Stimulated activated CD4-positive, alpha-beta T cell treated with anti-CD3 and anti-CD28 coated beads, Interleukin-1b, Interleukin-23, amount 100 ng/mL, for 24 hours (primary cell): Measurements from ENCODE around the gene TPRA1.

Source experiments
- DNase-seq, 4 experiments: peaks; one replicate each; pipeline ENCODE4 v3.0.0-alpha.2; 2020; ENCODE audit warnings: low read depth in 4 of 4, low spot score in 1 of 4

Gene TPRA1

DNA sequence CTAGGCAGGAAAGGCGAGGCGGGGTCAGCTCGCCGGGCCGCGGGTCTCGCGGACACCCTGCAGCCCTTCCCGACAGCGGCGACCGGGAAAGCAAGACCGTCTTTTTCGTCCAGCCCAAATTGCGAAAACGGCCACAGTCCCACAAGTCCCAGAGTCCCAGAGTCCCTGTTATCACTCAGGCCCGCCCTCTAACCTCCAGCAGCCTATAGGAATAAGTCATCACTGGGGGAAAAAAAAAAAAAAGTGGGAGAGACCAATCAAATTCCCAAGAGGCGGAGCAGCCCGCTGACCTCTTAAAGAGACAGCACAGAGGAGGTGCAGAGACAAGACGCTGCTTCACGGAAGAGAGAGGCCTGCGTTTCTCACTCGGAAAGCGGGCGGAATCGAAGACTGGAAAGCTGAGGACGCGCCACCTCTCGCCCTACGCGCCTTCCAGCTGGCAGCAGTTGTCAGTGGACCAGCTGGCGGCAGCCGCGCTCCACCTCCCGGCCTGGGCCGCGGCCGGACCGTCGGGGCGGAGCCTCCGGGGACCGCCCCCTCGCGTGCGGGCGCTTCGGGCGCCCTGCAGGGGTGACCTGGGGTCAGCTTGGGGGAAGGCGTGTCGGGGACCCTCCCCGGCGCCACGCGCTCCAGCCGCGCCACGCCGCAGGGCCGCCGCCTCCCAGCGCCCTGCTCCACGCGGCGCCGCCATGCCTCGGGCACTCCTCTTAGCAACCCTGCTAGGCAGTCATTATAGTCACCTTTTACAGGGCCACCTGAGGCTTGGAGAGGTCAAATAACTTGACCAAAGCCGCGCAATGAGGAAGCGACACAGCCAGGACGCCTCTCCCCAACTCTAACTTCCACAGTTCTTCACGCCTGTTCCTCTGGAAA lies at the start of gene TPRA1:
Gene TPRA1, minus strand, starts transcription at position 141 of the 873 bp plus-strand sequence. CDS start 10,587 bp downstream, outside the sequence.
- DNase-seq: peak; percentile 38 to 73 (median 62)

DNA sequence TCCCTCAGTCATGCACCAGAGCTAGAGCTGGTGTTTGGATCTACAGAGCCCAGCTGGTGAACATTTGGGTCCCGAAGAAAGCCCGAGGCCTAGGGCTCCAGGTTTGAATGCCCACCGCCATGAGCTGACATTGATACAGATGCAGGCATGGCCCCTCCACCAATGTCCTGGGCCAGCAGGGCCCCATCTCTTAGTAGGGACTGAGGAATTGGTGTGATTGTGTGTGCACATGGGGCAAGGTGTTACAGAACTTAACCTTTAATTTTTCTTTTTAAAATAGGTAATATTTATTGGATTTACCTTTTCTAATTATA lies 49.5 kb upstream of the TPRA1 start:
- no peak for DNase-seq

DNA sequence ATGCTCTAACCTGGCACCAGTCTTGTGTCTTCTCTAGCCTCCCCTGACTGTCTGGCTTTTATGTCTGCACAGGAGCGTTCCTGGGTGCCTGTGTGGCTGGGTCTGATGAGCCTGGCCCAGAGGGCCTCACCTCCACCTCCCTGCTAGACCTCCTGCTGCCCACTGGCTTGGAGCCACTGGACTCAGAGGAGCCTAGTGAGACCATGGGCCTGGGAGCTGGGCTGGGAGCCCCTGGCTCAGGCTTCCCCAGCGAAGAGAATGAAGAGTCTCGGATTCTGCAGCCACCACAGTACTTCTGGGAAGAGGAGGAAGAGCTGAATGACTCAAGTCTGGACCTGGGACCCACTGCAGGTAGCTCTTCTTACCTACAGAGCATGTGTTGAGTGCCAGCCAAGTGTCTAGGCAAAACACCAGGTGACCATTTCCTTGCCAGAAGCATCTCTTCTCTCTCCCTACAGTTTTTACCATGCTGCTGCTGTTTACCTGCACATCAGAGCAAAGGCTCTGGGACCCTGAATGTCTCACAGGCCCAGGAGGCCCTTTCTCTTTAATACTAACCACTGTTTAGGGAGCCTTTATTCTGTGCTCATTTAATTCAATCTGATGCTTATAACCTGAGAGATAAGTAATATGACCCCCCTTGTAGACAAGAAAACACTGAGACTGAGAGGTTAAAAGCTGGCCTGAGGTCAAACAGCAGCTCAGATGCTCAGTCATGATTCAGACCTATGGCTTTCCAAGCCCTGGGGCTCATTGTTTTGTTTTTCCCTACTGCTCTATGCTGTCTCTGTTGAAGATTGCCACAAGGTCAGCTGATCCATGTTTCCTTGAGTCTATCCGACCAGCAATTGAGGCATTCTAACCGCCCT lies 48.9 kb upstream of the TPRA1 start:
- DNase-seq: no peak

DNA sequence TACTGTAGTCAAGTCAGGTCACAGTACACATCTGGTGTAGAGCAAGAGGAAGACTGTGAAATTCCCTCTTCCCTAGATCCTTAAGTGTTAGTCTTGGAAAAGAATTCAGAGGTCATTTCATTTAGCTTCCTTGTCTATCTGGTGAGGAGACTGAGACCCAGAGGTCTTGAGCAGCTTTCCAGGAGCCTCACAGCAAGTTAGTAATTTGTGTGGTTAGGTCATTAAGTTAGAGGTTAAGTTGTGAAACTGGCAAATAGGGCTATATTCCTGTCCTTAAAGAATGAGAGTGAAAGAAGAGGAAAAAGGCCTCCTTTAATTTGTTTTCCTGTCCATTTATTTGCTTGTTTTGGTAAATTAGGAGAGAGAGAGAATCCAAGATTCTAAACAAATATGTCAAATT lies 47.4 kb upstream of the TPRA1 start:
- DNase-seq: no peak

DNA sequence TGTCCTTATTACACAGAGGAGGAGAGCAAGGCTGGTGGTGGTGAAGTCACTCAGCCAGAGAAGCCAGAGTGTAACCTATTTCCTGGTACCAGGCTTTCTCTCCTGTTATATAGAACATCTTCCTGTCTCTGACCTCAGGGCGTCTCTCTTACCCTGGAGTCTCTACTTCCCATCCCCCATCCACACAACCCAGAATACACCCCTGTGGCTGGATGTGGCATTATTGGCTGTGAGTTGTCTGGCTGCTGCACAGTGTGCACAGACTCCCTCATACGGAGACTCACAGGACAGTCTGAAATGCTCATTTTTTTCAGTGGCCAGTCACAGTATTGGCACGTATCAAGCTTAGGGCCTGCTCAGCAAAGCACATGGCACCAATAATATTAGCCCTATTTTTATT lies 47.0 kb upstream of the TPRA1 start:
- DNase-seq: no peak

DNA sequence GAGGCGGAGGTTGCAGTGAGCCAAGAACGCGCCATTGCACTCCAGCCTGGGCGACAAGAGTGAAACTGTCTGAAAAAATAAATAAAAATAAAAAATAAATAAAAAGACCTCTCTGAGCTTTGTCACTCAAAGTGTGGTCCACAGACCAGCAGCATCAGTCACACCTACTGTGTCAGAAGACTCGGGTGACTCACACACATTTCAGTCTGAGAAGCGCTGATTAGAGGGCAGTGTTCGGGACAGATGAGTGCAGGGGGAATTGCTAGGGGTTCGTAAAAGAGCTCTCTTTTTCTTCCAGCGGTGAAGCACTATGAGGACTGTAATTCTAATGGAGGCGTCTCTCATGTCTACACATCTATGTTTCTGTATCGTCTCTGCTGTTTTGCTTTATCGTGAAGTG lies 44.1 kb upstream of the TPRA1 start:
- DNase-seq: no peak

DNA sequence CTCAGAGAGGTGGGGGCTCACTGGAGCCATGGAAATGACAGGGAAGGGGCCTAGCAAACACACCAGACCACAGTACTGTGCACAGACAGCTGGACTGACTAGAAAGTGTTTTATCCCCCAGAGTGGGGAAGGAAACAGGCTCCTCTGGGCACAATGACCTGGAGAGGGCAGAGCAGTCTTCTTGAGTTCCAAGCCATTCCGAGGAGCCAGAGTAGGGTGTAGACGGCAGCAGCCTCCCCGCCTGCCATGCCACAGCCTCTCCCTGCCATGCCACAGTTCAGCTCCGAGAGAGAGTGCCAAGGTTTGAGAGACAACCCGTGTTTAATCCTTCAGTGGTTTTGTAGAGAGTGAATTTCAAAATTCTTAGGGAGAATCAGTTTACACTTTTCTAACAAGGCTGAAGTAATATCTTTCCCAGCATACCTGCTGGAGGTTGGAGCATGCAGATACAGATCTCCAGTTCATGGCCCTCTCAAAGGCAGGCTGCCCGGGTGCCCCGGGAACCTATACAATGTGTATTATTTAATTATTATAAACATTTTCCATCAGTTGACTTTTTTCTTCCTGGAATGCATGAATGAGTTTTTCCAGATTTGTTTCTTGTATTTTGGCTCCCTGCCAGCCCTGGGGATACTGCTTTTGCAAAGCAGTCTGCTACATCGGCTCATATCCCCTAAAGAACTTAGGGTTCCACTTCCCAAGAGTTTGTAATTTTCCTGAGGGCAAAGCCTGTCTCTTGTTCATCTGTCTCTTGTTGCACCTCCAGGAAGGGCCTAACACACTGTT lies 41.7 kb upstream of the TPRA1 start:
- DNase-seq: no peak

DNA sequence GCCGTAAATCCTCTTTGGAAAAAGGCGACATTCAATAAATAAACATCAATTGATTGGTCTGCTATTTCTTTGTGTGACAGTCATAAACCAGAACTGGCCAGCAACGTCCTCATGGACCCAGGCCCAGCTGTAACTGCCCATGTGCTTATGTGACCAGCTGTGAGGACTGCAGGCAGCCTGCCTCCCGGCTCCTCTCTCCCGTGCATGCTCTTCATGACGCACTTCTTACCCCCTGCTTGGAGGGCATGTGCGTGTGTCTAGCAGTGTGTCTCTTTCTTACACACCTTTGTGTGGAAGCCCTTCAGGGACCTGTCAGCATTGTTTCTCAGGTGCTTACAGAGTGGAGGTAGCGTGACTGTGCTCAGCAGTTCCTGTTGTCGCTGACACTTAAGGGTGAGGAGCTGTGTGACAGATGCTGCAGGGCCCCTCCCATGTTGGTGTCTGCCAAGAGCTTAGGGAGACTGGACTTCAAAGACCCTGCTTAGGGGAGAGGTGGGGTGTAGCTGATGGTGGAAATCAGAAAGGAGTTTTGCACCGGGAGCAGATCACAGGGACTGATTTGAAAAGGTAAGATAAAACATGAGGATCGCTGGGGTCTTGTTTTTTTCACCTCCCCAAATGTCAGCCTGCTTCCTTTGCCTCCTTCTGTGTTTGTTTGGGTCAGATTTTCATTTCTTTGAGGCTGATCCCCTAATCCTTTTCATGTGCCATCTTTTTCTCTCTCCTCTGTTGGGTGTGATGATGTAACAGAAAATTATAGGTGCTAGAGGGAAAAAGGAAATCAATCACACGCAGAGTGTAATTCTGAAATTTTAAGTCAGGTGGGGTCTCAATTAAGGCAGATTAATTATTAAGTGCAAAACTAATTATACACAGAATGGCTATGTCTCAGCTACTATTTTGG lies 40.5 kb upstream of the TPRA1 start:
- DNase-seq: no peak

DNA sequence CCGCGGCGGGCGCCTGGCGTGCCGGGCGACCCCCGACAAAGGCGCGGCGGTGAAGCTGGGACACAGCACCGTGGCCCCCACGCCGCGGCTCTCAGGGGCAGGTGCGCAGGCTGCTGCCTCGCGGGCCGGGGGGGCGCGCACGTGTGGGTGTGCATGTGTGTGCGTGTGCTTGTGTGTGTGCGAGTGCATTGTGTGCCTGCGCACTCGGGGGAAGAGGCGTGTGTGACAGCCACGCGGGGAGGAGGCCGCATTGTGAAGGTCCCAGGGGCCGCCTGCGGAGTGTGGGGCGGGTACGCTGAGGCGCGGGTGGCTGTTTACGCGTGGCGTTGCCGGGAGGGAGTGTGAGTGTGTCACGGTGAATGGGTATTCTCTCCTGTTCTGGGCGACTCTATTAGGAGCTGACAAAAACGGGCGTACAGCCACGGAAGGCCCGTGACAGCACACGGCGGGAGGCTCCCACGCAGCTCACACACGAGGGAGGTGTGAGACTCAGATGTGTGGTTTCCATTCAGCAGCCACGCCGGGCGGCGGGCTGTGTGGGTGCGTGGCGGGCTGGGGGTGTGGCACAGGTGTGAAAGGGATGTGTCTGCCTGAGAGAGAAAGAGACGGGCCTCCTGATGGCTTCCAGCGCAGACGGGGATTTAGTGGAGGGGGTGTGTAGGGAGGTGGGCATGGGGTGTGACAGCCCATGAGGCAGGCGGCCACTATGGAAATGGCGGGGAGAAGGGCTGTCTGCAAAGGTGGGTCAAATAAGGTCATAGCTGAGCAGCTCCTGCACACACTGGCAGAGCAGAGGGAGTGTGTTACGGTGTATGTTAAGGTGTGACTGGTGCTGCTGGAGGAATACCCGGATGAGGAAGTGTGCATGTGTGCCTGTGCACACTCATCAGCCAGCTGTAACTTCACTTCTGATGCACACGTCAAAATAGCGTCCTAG lies 39.2 kb upstream of the TPRA1 start:
- peak in 2 of 4 experiments; percentile 13 to 23 for DNase-seq

DNA sequence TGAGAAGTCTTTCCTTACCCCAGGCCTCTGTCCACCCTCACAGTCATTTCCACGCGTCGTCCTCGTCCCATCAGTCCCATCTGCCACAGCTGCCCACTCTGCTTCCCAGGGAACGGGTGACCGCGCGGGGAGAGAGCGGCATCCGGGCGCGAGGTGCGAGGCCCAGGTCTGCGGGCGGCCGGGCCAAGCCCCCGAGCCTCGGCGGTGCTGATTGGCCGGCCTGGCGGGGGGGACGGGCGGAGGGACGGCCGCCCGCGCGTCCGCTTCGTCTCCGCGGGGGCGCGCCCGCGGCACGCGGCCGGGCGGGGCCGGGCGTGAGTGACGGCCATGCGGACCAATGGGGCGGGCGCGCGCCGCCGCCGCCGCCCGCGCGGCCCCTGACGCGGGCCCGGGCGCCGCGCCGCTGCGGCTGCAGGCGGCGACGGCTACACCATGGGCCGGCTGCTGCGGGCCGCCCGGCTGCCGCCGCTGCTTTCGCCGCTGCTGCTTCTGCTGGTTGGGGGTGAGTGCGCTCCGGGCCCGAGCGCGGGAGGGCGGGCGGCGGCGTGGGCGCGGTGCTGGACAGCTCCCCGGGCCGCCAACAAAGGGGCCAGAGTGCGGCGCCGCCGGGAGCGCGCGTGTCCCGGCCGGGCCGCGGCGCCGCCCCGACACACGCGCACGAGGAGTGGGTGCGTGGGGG lies 38.4 kb upstream of the TPRA1 start, which contains the start of gene PODXL2:
Gene PODXL2, plus strand, starts transcription at position 398 of the 679 bp plus-strand sequence. Its CDS starts 35 bp downstream, at position 433.
- no peak for DNase-seq

DNA sequence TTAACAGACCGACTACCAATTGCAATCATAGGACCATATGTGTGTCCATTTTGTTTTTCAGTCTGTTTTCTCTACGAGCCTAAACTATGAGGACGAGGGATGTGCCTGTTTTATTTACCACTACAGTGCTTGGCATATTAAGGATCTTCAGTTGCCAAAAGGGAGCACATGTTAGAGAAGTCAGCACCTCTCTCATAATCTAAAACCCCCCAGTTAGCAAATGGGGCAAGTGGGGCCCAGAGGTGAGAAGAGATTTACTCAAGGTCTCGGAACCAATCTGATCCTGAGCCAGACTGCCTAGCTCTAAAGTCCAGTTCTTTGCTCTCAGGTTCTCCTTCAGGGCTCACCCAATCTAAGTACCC lies 37.9 kb upstream of the TPRA1 start:
- DNase-seq: no peak

DNA sequence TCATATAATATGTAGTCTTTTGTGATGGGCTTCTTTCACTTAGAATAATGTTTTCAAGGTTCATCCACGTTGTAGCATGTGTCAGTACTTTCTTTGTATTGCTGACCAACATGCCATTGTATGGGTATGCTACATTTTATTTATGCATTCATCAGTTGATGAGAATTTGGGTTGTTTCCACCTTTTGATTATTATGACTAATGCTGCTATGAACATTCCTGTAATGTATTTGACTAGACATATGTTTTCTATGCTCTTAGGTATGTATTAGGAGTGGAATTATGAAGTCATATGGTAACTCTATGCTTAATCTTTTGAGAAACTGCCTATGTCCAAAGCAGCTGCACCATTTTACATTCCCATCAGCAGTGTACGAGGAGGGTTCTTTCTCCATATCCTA lies 35.3 kb upstream of the TPRA1 start:
- no peak for DNase-seq

DNA sequence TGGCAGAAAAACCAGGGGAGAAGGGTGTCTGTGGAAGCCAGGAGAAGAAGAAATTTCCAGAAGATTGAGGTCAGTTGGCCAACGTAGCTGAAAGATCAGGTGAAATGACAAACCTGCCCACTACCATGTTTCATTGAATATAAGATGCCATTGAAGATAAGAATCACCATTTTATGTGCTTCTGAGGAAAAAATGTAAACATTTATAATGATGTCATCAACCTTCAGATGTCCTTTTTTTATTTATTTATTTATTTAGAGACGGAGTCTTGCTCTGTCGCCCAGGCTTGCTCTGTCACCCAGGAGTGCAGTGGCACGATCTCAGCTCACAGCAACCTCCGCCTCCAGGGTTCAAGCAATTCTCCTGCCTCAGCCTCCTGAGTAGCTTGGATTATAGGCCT lies 33.5 kb upstream of the TPRA1 start:
- DNase-seq: no peak

DNA sequence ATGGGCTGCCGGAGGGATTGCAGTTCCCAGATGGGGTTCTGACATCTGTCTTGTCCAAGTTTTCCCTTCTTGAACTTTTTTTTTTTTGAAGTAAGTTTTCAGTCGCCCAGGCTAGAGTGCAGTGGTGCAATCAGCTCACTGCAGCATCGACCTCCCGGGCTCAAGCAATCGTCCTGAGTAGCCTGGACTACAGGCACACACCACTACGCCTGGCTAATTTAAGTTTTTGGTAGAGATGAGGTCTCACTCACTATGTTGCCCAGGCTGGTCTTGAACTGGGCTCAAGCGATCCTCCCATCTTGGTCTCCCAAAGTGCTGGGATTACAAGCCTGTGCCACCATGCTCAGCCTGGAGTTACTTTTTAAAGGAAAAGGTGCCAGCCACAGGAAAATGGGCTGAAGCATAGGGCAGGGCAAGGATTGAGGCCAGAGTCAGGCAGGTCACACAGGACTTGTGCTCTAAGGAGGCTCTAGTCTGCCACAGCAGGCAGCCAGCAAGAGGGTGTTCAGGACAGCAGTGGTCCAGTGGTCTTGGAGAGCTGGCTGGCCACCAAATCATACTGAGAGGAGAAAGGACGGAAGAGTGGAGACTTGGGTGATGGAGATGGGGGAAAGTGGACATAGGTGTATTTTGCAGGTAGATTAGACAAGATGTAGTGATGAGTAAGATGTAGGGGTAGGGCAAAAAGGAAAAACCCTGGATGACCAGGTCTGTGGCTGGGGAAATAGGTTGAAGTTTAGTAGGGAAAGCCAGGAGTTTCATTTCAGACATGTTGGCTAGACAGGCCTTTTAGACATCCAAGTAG lies 32.4 kb upstream of the TPRA1 start:
- no peak for DNase-seq

DNA sequence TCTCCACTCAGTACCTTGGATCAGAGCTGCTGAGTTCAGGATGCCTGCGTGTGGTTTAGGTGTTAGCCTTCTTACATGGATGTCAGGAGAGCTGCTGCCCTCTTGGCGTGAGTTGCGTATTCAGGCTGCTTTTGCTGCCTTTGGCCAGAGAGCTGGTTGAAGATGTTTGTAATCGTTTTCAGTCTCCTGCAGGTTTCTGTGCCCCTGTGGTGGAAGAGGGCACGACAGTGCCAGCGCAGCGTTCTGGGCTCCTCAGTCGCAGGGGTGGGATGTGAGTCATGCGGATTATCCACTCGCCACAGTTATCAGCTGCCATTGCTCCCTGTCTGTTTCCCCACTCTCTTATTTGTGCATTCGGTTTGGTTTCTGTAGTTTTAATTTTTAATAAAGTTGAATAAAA lies 31.5 kb upstream of the TPRA1 start:
- DNase-seq: no peak

DNA sequence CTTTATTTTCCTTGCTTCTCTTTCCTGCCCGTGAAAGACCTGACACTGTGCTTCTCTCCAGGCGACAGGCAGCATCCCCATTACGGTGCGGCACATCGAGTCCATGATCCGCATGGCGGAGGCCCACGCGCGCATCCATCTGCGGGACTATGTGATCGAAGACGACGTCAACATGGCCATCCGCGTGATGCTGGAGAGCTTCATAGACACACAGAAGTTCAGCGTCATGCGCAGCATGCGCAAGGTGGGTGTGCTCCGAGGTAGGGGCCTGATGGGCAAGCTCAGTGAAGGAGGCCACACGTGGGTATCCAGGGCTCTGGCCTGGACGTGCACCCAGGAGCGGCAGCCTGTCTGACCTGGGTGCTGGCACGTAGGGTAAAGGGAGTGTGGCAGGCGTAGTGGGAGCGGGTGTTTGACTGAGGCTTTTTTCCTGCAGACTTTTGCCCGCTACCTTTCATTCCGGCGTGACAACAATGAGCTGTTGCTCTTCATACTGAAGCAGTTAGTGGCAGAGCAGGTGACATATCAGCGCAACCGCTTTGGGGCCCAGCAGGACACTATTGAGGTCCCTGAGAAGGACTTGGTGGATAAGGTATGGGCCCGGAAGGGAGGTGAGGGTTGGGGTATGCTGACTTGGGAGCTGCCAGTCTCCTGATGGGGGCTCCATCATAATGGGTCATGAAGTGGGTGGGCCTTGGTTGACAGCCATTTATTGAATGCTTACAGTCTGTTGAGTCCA lies 30.3 kb upstream of the TPRA1 start:
- no peak for DNase-seq

DNA sequence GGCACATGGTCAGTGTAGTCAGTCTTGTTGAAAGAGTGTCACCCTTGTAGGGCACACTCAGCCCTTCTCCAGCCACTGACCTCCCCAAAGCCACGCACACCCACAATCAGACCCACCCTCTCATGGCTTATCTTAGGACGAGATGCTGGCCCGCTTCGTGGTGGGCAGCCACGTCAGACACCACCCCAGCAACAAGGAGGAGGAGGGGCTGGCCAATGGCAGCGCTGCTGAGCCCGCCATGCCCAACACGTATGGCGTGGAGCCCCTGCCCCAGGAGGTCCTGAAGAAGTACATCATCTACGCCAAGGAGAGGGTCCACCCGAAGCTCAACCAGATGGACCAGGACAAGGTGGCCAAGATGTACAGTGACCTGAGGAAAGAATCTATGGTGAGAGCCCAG lies 28.4 kb upstream of the TPRA1 start:
- no peak for DNase-seq
